Measurements from ENCODE around the gene SPATA19. TPM values are rescaled to one million over a fixed set of nuclear protein-coding genes. Genes with fewer than 3 reads are reported as not detected.

The SPATA19 gene
- total RNA-seq, 1 donor from 2014 or later = not detected

DNA sequence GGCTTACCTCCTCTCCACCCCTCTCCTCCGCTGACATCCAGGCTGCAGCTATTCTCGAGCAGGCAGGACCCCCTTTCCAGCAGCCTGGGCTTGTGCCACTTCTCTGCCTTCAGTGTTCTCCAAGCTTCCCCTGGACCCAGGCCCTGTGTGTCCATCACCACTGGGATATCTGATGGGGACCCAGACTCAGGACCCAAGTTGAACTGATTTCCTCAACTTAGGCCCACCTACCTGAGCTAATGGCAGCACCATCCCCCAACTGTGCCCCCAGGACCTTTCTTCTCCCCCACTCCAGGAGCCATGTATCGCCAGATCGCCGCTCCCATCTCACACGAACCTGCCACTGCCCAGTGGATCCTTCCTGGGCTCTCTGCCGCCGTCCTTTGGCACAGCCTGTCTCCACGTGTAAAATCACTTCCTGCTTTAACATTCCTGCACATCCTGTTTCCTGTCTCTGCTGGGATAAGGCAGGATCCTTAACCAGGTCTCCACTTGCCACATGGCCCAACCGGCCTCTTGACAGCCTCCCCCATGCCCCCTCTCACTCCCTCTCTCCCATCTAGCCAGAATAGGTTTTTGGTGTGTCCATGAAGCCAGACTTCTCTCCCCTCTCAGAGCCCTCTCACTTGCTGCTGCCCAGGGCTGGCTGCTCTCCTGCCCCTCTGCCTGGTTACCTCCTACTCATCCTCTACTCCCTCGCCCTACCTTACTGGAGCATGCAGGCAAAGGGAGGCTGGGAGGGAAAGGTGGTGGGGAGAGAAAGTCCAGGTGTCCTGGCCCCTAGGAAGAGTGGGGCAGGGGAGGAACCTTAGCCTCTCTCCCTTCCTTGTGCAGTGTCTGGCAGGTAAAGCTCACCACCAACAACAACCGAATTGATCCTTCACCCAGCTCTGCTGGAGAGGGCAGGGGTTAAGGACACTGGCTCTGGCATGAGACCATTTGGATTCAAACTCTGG lies 9.4 kb downstream of the SPATA19 start:
- DNase-seq = no peak
- TF ChIP-seq, protein P1, sequence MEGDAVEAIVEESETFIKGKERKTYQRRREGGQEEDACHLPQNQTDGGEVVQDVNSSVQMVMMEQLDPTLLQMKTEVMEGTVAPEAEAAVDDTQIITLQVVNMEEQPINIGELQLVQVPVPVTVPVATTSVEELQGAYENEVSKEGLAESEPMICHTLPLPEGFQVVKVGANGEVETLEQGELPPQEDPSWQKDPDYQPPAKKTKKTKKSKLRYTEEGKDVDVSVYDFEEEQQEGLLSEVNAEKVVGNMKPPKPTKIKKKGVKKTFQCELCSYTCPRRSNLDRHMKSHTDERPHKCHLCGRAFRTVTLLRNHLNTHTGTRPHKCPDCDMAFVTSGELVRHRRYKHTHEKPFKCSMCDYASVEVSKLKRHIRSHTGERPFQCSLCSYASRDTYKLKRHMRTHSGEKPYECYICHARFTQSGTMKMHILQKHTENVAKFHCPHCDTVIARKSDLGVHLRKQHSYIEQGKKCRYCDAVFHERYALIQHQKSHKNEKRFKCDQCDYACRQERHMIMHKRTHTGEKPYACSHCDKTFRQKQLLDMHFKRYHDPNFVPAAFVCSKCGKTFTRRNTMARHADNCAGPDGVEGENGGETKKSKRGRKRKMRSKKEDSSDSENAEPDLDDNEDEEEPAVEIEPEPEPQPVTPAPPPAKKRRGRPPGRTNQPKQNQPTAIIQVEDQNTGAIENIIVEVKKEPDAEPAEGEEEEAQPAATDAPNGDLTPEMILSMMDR (IDR thresholded peaks at IDR 0.05; ENCODE audit: borderline replicate concordance) = no peak
- Histone ChIP-seq H3K36me3 (no peaks in the 10 kb centered on the region), H3K9me3 (replicated peaks) (peaks cover 8% of the 10 kb centered on the region), H3K27ac (replicated peaks) (no peak overlapping the region), H3K4me3 (no peak overlapping the region), H3K4me1 (no peaks in the 10 kb centered on the region), H3K27me3 (ENCODE audit: low read depth) (peaks cover 27% of the 10 kb centered on the region)
- intact Hi-C loops (cut with micrococcal nuclease) = loop anchor here (10.0 kb wide), 1 partner anchor 701 kb away; no protein-coding TSS in a partner anchor

DNA sequence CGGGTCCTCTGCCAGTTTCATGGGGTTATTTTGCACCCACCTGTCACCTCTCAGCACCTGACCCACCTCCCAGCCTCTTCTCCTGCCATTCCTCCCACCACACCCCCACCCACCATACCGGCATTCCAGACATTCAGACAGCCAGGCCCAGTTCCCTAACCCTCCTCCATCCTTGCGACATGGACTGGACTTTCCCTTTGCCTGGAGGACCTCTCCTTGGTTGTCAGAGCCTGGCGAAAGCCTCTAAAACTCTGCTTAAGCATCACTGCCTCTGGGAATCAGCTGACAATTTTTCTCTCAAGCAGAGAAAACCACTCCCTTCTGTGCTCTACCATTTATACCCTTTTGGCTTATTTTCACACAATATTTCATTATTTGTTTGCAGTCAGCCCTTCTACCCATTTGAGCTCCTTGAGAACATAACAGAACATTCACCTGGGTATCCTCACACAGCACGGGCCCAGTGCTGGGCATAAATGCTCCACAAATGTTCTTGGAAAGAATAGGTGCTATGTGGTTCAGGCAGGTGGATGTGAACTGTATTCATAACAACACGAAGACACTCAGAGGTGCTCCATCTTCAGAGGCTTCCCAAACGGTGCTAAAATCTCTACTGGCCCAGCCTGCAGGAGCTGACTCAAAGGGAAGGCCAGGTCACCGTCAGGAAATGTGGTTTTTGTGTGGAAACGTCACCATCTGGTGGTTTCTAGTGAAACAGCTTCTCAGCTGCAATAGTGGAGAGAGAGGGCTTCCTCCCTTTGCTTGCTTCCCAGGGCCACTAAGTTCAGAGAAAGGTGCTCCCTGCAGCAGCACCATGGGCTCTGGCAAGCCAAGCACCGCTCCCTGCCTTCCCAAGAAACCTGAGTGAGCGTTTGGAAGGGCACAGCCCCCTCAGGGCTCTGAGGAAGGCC lies 10.4 kb downstream of the SPATA19 start:
- TF ChIP-seq, protein P1 (IDR thresholded peaks at IDR 0.05; ENCODE audit: borderline replicate concordance) = peak; percentile 73
- Histone ChIP-seq H3K4me3 (no peak overlapping the region), H3K36me3 (no peaks in the 10 kb centered on the region), H3K9me3 (replicated peaks) (peaks cover 8% of the 10 kb centered on the region), H3K4me1 (no peaks in the 10 kb centered on the region), H3K27me3 (ENCODE audit: low read depth) (peaks cover 27% of the 10 kb centered on the region), H3K27ac (replicated peaks) (no peak overlapping the region)
- DNase-seq = no peak
- intact Hi-C loops (cut with micrococcal nuclease) = loop anchor here (10.0 kb wide), 1 partner anchor 700 kb away; no protein-coding TSS in a partner anchor

GRCh38 chr11:133833898-133834681 lies 11.2 kb downstream of the SPATA19 start:
- intact Hi-C loops (cut with micrococcal nuclease) = loop anchor here (10.0 kb wide), 1 partner anchor 699 kb away; no protein-coding TSS in a partner anchor

DNA sequence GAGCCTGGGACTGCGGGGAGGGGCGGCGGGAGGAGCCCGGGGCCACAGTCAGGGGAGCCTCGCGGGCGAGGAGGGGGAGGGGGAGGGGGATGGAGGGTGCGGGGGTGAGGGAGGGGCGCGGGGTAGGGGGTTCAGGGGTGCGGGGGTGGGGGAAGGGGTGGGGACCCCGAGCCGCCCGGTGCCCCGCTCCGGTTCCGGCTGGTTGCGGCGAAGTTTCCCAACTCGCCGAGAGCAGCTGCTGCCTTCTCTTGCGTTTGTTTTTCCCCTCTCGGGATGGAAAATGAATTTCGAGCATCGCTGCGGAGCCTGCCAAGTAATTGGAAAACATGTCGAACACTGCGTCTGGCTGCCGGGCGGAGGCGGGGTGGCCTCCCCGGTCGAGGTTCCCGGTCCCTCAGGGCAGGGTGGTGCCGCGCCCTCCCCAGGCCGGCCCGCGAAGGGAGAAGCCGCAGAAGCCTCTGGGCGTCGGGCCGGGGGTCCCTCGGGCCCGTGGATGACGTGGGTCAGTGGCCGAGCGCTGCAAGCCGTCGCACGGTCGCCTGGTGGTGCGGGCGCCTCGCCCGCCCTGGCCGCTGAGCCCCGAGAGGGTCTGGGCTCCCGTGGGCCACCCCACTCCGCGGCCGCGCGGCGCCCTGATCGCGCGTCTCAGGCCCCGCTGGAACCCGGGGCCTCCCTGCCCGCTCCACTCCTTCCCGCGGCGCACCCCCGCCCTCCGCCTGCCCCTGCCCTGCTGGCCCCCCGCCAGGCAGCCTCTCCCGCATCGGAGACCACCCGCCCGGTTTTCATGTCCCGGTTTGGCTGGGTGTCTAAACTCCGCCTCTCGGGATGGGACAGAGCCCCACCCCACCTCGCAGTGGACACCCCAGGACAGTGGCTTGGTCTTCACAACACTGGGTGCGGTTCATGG lies 12.1 kb downstream of the SPATA19 start:
- Histone ChIP-seq H3K27me3 (ENCODE audit: low read depth) (peaks cover 28% of the 10 kb centered on the region), H3K4me3 (no peak overlapping the region), H3K36me3 (no peaks in the 10 kb centered on the region), H3K27ac (replicated peaks) (no peak overlapping the region), H3K4me1 (no peaks in the 10 kb centered on the region), H3K9me3 (replicated peaks) (peaks cover 8% of the 10 kb centered on the region)
- TF ChIP-seq, protein P1 (IDR thresholded peaks at IDR 0.05; ENCODE audit: borderline replicate concordance) = no peak
- intact Hi-C loops (cut with micrococcal nuclease) = loop anchor here (10.0 kb wide), 1 partner anchor 698 kb away; no protein-coding TSS in a partner anchor
- no peak for DNase-seq

More at GRCh38 chr11:133833898-133834681, 11.2 kb downstream of the SPATA19 start:
- Histone ChIP-seq H3K4me3 (no peak overlapping the region), H3K9me3 (replicated peaks) (peaks cover 8% of the 10 kb centered on the region), H3K36me3 (no peaks in the 10 kb centered on the region), H3K4me1 (no peaks in the 10 kb centered on the region), H3K27ac (replicated peaks) (no peak overlapping the region), H3K27me3 (ENCODE audit: low read depth) (peaks cover 27% of the 10 kb centered on the region)
- TF ChIP-seq, protein P1 (IDR thresholded peaks at IDR 0.05; ENCODE audit: borderline replicate concordance) = no peak
- DNase-seq = no peak

Data from left ventricle myocardium inferior (tissue), 1 donor.